GM12892 (cell line): Measurements from ENCODE around the gene CRACR2A.

Experiments used
- POLR2A ChIP-seq: IDR thresholded peaks from 2 replicates; pipeline ENCODE4 v1.6.1; 2011; ENCODE audit warnings: low read depth, low read length, control low read depth
- TAF1 ChIP-seq: IDR thresholded peaks from 2 replicates; pipeline ENCODE4 v1.6.1; 2011; ENCODE audit warnings: low read depth, mild to moderate bottlenecking, control low read depth, low read length, borderline replicate concordance

- TF ChIP-seq POLR2A (no peak), TAF1 (no peak)
These were observed 1.5 kb downstream of the CRACR2A start for GRCh38 chr12:3751151-3752095.
